Stimulated activated CD8-positive, alpha-beta memory T cell treated with anti-CD3 and anti-CD28 coated beads, Interleukin-4, amount 100 ng/mL, for 24 hours (primary cell): ENCODE data around the gene OR1I1.

ENCODE experiments used
- DNase-seq: peaks from one replicate; pipeline ENCODE4 v3.0.0-alpha.2; 2020; ENCODE audit warnings: low read depth

Gene OR1I1

DNA sequence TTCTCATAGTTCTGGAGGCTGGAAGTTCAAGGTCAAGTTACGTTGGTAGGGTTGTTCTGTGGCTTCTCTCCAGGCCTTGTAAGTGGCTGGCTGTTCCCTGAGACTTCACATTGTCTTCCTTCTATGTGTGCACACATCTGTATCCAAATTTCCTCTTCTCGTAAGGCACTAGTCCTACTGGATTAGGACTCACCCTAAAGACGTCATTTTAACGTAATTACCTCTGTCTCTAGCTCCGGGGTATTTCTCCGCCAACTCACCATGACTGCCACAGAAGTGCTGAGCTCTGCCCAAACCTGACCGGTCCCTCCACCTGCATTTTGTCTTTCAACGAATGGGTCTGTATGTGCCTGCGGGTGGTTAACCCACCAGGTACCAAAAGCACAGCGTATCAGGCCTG is 16.4 kb downstream of the OR1I1 start:
- no peak for DNase-seq

DNA sequence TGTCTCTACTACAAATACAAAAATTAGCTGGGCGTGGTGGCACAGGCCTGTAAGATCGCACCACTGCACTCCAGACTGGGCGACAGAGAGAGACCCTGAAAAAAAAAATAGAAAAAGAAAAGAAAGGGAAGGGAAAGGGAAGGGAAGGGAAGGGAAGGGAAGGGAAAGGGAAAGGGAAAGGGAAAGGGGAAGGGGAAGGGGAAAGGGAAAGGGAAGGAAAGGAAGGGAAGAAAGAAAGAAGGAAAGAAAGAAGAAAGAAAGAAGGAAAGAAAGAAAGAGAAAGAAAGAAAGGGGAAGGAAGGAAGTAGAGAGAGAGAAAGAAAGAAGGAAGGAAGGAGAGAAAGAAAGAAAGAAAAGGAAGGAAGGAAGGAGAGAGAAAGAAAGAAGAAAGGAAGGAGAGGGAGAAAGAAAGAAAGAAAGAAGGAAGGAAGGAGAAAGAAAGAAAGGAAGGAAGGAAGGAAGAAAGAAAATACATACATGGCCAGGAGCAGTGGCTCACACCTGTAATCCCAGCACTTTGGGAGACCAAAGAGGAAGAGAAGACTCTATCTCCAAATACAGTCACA is 17.1 kb downstream of the OR1I1 start:
- DNase-seq, result no peak

DNA sequence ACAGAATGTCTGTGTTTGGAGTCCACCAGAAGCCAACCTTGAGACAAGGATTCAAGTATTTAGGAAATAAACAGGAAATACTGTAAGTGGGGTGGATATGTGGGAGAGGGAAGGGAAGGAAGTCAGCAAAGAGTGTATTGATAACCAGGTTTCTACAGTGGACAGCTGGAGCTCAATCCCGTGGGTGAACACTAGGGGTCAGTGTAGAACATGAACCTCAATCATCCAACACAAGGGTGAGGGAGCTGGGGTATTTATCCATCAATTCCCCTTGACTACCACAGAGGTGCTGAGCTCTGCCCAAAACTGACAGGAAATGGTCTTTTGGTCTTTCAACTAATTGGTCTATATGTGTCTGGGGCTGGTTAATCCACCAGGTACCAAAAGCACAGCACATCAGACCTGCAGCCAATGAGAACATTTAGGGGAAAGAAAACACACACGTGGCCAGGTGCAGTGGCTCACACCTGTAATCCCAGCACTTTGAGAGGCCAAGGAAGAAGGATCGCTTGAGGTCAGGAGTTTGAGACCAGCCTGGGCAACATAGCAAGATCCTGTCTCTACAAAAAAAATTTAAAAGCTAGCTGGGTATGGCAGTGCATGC is 19.6 kb downstream of the OR1I1 start:
- peak; percentile 31 for DNase-seq

DNA sequence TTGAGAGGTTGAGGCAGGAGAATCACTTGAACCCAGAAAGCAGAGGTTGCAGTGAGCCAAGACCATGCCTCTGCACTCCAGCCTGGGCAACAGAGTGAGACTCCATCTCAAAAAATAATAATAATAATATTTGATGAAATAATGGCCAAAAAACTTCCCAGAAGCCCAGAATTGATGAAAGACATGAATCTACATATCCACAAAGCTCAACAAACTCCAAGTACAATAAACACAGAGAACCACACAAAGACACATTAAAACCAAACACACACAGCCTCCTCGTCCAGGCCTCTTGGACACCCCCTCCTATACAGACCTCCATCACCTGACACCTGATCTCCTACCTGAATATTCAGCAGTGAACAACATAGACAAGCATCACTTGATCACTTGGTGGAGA is 22.0 kb downstream of the OR1I1 start:
- no peak for DNase-seq

DNA sequence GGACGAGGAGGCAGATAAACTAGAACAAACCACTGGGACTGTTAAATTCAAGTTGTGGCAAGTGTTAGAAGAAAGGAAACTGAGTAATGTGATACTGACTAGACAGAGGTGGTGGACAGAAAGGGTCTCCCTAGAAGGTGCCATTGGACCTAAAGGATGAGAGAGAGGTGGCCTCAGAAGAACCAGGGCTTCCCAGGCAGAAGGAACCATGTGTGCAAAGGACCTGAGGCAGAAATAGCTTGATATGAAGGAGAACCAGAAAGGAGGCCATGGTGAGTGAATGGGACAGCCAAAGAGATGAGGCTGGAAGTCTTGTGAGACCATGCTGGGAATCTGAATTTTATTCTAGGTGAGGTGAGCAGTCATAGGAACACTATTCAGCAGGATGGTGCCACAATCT is 22.4 kb downstream of the OR1I1 start:
- DNase-seq, result no peak

DNA sequence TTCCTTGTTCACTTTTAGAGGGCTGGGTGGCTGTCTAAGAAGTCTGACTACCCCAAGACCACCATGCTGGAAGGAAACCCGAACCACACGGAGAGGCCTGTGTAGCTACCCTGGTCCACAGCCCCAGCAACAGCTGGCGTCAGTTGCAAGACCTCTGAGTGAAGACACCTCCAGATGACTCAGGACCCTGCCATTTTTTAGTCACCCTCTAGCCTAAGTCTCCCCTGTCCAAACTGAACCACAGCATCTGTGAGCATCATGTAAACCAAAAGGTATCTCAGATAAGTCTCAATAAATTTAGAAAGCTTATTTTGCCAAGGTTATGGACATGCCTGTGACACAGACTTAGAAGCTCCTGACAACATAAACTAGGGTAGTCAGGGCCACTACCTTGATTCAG is 23.0 kb downstream of the OR1I1 start:
- no peak for DNase-seq

DNA sequence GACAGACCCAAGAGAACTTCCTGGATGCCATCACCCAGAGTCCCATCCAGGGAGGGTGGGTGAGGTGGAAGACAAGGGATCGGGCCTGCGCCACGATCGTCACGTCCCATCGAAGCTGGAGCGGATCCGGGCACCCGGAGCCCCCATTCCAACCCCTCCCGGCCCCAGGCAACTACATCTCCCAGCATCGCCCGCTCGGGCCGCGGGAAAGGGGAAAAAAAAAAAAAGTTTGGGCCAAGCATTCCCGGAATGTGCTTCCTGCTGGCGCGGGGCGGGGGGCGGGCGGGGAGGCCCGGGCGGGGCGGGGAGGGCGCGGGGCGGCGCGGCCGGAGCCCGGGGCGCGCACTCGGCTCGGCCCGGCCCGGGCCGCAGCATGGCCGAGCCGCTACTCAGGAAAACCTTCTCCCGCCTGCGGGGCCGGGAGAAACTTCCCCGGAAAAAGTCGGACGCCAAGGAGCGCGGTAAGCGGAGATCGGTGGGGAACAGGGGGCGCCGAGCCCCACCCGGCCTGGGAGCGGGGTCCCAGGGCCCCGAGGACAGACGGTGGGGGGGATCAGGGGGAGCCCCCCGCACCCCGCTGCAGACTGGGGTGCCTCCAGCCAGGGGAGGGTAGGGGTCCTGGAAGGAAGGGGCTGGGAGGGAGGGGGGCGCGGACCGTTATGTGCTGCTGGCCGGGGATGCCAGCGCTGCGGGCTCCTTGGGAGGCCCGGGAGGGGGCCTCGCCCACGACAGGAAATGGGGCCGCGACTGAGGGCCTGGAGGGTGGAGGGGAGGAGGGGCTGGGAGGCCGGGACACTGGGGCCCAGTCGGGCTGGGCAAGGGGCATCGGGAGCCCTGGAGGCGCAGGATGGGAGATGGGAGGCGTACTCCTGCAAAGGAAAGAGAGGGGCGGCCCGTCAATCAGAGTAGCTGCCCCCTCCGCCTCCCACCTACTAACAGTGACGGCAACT is 25.3 kb downstream of the OR1I1 start, which contains the start of gene SYDE1:
Gene SYDE1 (plus strand): TSS at position 341 of the 950 bp plus-strand sequence. CDS start 33 bp downstream, at position 374.
- peak; percentile 30 for DNase-seq

DNA sequence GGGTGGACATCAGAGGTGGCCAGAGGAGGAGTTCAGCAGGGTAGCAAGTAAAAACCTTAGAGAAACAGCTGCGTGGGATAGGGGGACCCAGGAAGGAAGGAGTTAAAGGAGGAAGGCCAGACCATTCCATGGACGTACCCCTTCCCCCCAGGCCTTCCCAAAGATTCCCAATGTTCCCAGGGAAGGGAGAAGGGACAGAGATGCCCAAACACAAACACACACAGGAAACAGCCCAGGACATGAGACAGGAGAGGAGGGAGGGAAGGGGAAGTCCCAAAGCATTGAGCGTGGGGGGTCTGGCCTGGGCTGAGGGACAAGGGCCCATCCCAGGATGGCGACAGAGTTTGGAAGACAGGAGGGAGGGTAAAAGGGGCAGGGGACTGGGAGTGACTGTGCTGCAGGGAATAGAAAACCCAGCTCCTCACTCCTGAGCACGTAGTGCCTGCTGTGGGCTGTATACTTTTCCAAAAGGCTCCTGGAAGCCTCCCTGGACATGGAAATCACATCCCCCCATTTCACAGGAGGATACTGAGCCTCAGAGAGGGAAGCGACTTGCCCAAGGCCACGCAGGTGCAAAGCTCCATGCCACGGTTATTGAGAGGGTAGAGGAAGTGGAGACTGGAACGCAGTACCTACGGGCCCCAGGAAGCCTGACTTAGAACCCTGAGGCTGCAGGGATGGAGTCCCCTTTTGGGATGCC is 26.3 kb downstream of the OR1I1 start:
- DNase-seq, result no peak

DNA sequence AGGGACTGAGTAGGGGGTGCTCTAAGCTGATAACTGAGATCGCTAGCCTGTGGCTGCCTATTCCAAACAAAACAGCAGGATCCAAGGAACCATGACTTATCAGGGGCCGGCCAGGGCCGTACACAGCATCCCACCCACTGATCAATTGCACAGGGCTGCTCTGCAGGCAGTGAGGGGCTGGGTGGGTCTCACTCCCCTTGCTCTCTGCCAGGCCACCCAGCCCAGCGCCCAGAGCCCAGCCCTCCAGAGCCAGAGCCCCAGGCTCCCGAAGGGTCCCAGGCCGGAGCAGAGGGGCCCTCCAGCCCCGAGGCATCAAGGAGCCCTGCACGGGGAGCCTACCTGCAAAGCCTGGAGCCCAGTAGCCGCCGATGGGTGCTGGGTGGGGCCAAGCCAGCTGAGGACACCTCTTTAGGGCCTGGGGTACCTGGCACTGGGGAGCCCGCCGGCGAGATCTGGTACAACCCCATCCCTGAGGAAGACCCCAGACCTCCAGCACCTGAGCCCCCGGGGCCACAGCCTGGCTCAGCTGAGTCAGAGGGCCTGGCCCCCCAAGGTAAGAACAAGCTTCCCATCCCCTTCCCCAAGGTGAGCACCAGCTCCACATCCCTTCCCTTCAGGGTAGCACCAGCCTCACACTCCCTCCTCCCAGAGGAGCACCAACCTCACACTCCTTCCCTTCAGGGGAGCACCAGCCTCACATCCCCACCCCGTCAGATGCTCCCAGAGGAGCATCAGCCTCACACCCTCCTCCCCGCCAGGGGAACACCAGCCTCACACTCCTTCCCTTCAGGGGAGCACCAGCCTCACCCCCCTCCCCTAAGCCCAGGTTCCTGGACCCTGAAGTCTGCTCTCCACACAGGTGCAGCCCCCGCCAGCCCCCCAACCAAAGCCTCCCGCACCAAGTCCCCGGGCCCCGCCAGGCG is 27.1 kb downstream of the OR1I1 start:
- DNase-seq, result no peak

DNA sequence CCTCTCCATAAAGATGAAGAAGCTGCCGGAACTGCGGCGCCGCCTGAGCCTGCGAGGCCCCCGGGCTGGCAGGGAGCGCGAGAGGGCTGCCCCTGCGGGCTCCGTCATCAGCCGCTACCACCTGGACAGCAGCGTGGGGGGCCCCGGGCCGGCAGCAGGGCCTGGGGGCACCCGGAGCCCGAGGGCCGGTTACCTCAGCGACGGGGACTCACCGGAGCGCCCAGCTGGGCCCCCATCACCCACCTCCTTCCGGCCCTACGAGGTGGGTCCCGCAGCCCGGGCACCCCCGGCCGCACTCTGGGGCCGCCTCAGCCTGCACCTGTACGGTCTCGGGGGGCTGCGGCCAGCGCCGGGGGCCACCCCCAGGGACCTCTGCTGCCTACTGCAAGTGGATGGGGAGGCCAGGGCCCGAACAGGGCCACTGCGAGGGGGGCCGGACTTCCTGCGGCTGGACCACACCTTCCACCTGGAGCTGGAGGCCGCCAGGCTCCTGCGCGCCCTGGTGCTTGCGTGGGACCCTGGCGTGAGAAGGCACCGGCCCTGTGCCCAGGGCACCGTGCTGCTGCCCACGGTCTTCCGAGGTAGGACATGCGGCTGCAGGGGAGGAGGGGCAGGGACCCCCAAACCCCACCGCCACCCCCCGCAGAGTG is 27.9 kb downstream of the OR1I1 start:
- DNase-seq, result no peak

DNA sequence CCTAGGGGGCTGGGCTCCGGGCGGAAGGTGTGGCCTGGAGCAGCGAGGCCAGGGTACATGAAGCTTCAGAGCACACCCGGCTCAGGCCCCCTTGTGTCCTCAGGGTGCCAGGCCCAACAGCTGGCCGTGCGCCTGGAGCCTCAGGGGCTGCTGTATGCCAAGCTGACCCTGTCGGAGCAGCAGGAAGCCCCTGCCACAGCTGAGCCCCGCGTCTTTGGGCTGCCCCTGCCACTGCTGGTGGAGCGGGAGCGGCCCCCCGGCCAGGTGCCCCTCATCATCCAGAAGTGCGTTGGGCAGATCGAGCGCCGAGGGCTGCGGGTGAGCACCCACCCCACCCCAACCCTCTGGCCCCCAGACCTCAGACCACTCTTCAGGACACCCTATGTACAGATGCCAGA is 28.4 kb downstream of the OR1I1 start:
- DNase-seq, result no peak

DNA sequence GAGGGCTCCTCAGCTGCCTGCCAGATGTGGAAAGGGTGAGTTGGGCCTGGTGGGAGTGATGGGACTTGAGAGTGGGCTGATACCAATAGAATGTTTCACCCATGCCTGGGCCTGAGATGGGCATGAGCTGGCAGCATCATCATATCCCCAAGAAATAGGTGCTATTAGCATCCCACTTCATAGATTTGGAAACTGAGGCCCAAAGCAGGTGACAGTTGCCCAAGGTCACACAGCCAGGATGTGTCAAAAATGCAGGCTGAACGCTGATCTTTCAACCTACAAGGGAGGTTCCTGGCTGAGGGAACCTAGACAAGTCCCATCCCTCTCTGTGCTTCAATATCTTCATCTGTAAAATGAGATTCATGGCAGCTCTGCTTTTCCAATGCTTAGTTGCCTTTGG is 29.7 kb downstream of the OR1I1 start:
- no peak for DNase-seq

DNA sequence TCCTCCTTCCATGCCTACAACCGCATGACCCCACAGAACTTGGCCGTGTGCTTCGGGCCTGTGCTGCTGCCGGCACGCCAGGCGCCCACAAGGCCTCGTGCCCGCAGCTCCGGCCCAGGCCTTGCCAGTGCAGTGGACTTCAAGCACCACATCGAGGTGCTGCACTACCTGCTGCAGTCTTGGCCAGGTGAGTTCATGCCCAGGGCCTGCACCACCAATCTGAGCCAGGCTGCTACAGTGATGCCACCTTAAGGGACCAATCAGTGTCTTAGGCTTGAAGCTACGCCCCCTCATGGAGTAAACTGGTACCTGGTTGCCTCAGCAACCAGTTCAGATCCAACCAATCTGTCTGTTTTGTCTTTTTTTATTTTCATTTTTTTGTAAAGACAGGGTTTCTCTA is 30.4 kb downstream of the OR1I1 start:
- DNase-seq, result no peak

DNA sequence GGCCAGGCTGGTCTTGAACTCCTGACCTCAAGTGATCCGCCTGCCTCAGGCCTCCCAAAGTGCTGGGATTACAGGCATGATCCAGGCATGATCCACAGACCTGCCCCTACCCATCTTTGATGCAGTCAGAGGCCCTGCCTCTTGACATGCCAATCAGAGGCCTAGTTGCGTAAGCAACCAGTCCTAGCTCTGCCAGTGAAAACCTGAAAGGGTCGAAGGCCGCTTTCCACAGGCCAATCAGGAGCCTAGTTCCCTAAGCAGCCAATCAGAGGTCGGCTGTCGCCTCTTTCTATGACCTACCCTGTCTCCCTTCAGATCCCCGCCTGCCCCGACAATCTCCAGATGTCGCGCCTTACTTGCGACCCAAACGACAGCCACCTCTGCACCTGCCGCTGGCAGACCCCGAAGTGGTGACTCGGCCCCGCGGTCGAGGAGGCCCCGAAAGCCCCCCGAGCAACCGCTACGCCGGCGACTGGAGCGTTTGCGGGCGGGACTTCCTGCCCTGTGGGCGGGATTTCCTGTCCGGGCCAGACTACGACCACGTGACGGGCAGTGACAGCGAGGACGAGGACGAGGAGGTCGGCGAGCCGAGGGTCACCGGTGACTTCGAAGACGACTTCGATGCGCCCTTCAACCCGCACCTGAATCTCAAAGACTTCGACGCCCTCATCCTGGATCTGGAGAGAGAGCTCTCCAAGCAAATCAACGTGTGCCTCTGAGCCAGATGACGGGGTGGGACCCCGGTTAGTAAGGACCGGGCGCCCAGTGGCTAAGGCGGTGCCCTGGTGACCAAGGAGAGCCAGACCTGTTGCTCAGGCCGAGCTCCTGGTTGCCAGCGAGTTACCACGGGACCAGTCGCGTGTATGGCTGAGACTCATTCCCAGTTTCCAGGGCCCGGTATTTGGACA is 31.5 kb downstream of the OR1I1 start:
- DNase-seq, result no peak

DNA sequence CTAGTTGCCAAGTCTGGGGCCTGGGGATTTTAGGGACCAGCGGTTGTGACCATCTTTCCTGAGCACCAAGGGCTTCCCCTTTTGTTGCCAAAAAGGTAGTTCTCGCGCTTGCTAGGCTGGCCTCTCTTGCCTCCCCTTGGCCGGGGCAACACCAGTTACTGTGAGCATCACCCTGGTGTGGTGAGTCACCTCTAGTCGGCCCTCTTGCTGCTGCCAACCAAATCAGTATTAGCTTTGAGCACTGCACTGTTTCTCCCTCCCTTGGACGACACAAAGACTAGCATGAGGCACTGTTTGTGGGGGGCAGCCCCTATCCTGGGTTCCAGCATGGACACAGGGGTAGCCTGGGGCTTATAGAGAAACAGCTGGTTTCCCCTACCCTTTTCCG is 32.1 kb downstream of the OR1I1 start:
- no peak for DNase-seq

DNA sequence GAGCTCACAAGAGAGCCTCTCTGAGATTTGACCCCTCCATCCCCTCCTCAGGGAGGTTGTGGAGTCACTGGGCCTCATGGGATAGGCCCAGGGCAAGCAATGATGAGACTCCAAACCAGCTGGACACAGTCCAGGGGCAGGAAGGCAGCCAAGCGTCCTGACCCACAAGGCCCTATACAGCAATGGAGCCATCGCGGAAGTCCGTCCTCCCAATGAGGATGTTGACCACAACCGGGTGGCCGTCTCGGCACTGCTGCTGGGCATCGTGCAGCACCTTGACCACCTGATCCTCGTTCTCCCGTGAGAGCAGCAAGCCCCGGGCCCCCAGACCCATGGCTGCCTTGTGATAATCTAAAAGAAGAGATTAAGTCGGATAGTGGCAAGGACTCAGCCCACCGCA is 33.1 kb downstream of the OR1I1 start:
- DNase-seq, result no peak

DNA sequence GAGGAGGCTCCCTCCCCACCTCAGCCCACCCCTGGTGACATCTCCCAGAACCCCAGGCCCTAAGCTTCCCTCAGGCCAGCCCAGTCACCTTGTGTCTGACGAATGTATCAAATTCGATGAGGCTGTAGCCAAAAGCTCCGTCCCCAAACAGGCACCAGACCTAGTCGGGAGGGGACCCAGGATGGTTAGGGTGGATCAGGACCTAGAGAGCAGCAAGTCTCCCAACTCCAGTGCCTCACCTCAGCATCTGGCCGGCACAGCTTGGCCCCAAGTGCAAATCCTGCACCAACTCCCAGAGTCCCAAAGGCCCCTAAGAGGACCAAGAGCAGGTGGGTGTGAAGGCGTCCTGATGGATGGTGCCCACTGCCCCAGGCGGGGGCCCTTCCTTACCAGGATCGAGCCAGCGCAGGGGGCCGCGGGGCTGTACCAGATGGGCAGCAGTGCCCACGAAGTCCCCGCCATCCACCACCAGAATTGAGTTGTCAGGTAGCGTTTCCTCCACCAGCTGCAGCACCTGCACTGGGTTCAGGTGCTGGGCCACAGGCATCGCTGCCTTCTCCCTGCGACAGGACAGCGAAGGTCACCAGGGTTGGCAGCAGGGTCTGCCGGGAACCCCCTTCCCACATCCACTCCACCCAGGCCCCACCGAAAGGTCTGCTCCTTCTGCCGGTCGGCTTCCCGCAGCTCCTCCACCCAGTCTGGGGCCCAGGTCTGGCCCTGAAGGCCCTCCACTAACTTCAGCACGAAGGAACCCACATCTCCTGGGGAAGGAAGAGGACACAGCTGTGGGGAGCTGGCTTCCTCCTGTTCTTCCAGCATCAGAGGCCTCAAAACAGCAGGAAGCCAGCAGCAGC is 34.0 kb downstream of the OR1I1 start:
- DNase-seq, result no peak

DNA sequence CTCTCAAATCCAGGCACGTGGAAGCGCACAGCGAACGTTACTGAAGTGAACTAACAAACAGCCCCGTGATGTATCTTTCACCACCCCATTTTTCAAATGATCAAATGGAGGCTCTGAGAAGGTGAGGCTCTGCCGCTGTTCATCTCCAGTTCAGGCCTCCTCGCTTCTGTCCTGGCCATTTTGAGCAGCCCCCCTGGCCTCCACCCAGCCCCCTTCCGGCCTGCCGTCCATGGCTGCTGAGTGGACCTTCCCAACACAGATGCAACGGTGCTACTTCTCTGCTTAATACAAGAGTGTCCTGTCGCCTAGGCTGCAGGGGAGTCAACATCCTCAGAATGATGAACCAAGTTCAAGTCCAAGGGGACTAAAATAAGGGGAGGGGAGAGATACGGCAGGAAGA is 34.8 kb downstream of the OR1I1 start:
- no peak for DNase-seq

DNA sequence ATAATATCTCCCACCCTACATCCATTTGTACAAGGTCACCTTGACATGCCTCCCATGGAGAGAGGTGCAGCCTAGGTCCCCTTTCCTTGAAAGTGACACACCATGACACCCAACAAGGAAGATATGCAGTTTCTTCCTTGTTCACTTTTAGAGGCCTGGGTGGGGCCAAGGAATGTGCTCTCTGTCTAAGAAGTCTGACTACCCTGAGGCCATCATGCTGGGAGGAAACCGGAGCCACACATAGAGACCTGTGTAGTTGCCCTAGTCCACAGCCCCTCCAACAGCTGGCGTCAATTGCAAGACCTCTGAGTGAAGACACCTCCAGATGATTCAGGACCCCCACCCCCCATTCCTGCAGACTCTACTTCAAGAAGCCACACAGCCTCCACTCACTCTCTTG is 36.2 kb downstream of the OR1I1 start:
- no peak for DNase-seq
